WTC11 (cell line): ENCODE results near the gene BRD4. TPM values are rescaled to one million over a fixed set of nuclear protein-coding genes. Genes with fewer than 3 reads are reported as not detected.

ENCODE experiments used
- ATAC-seq: fragments of 200-7000 bp; cut with Tn5 transposase; 2 replicates; pipeline ENCODE4 v1.10.0; 2021; ENCODE audit warnings: mild to moderate bottlenecking, moderate library complexity
- CTCF ChIA-PET: fragments of 300-600 bp; sonication (Branson Sonifier 250); formaldehyde crosslinking; loops from one replicate; lab custom pipeline; 2021; ENCODE audit warnings: antibody characterized with exemption; lab: Charles Lee
- POLR2A ChIA-PET: fragments of 350-600 bp; sonication (Branson Sonifier 250); formaldehyde crosslinking; loops from one replicate; lab custom pipeline; 2021; ENCODE audit warnings: antibody characterized with exemption; lab: Charles Lee
- DNase-seq: peaks from one replicate; pipeline ENCODE4 v3.0.0; 2021; ENCODE audit warnings: low spot score
- H3K27ac Mint-ChIP-seq: 2 replicates; pipeline ENCODE4 v1.8.0; 2021; ENCODE audit warnings: mixed read lengths
- H3K27me3 Mint-ChIP-seq: 2 replicates; pipeline ENCODE4 v1.8.0; 2021; ENCODE audit warnings: low read depth, mild to moderate bottlenecking, moderate library complexity, mixed read lengths
- H3K36me3 Mint-ChIP-seq: 2 replicates; pipeline ENCODE4 v1.8.0; 2021; ENCODE audit warnings: mixed read lengths
- H3K4me1 Mint-ChIP-seq: 2 replicates; pipeline ENCODE4 v1.8.0; 2022; ENCODE audit warnings: mixed read lengths
- H3K4me3 Mint-ChIP-seq: 2 replicates; pipeline ENCODE4 v1.8.0; 2021; ENCODE audit warnings: mild to moderate bottlenecking, moderate library complexity, mixed read lengths
- H3K9me3 Mint-ChIP-seq: 2 replicates; pipeline ENCODE4 v1.8.0; 2021; ENCODE audit warnings: mixed read lengths
- AFF4 ChIP-seq: sonication (generic); formaldehyde crosslinking; IDR thresholded peaks from 2 replicates; pipeline ENCODE4 v1.8.1; 2023; ENCODE audit warnings: mild to moderate bottlenecking, missing genetic modification reagents, borderline replicate concordance
- FOXJ3 ChIP-seq: sonication (generic); formaldehyde crosslinking; IDR thresholded peaks from 2 replicates; pipeline ENCODE4 v1.9.0; 2021; ENCODE audit warnings: missing genetic modification reagents, mild to moderate bottlenecking, borderline replicate concordance
- FOXK1 ChIP-seq: sonication (generic); formaldehyde crosslinking; IDR thresholded peaks from 2 replicates; pipeline ENCODE4 v1.8.0; 2022; ENCODE audit warnings: mild to moderate bottlenecking, moderate library complexity, missing genetic modification reagents
- FOXP1 ChIP-seq: sonication (generic); formaldehyde crosslinking; IDR thresholded peaks from 2 replicates; pipeline ENCODE4 v1.8.0; 2022; ENCODE audit warnings: missing genetic modification reagents, mild to moderate bottlenecking, moderate library complexity, borderline replicate concordance
- HMGXB4 ChIP-seq: sonication (generic); formaldehyde crosslinking; IDR thresholded peaks from 2 replicates; pipeline ENCODE4 v1.8.1; 2023; ENCODE audit warnings: mild to moderate bottlenecking, moderate library complexity, missing genetic modification reagents
- NFE2L1 ChIP-seq: sonication (generic); formaldehyde crosslinking; IDR thresholded peaks from 2 replicates; pipeline ENCODE4 v1.8.1; 2023; ENCODE audit warnings: missing genetic modification reagents
- OVOL2 ChIP-seq: fragments of 250-450 bp; sonication (Bioruptor Pico); IDR thresholded peaks from 2 replicates; pipeline ENCODE4 v1.9.0; 2021; ENCODE audit warnings: mild to moderate bottlenecking, borderline replicate concordance
- PRRX2 ChIP-seq: fragments of 250-450 bp; sonication (Bioruptor Pico); IDR thresholded peaks from 2 replicates; pipeline ENCODE4 v1.8.0; 2021; ENCODE audit warnings: mild to moderate bottlenecking
- TCF7 ChIP-seq: sonication (generic); formaldehyde crosslinking; IDR thresholded peaks from 2 replicates; pipeline ENCODE4 v1.8.0; 2022; ENCODE audit warnings: mild to moderate bottlenecking, low read depth, missing genetic modification reagents, moderate library complexity
- TEAD4 ChIP-seq: sonication (generic); formaldehyde crosslinking; IDR thresholded peaks from 2 replicates; pipeline ENCODE4 v1.8.0; 2022; ENCODE audit warnings: mild to moderate bottlenecking, missing genetic modification reagents
- TP53 ChIP-seq: sonication (generic); formaldehyde crosslinking; IDR thresholded peaks from 2 replicates; pipeline ENCODE4 v1.8.1; 2023; ENCODE audit warnings: mild to moderate bottlenecking, missing genetic modification reagents
- ZSCAN18 ChIP-seq: fragments of 250-450 bp; sonication (Bioruptor Pico); IDR thresholded peaks from 2 replicates; pipeline ENCODE4 v2.1.2; 2022; ENCODE audit warnings: mild to moderate bottlenecking, moderate library complexity
- total RNA-seq: library from RNA; stranded (reverse); gene quantifications from 3 replicates; pipeline ENCODE4 v1.2.3, GENCODE V29; 2021
- TF ChIP-seq, protein P1 (sequence below): sonication (generic); formaldehyde crosslinking; IDR thresholded peaks from 2 replicates; pipeline ENCODE4 v1.8.1; 2022; ENCODE audit warnings: mild to moderate bottlenecking, missing genetic modification reagents, moderate library complexity, borderline replicate concordance
- TF ChIP-seq, protein P2 (sequence below): sonication (generic); formaldehyde crosslinking; IDR thresholded peaks from 2 replicates; pipeline ENCODE4 v1.8.1; 2022; ENCODE audit warnings: missing genetic modification reagents, borderline replicate concordance
- TF ChIP-seq, protein P3 (sequence below): sonication (generic); formaldehyde crosslinking; IDR thresholded peaks from 2 replicates; pipeline ENCODE4 v1.8.0; 2022; ENCODE audit warnings: mild to moderate bottlenecking, missing genetic modification reagents
- TF ChIP-seq, protein P4 (sequence below): sonication (generic); formaldehyde crosslinking; conservative IDR thresholded peaks from 2 replicates; pipeline ENCODE4 v1.8.1; 2022; ENCODE audit warnings: mild to moderate bottlenecking, missing genetic modification reagents

Gene BRD4
- total RNA-seq, 1 experiment from 2014 or later: 128 TPM

DNA sequence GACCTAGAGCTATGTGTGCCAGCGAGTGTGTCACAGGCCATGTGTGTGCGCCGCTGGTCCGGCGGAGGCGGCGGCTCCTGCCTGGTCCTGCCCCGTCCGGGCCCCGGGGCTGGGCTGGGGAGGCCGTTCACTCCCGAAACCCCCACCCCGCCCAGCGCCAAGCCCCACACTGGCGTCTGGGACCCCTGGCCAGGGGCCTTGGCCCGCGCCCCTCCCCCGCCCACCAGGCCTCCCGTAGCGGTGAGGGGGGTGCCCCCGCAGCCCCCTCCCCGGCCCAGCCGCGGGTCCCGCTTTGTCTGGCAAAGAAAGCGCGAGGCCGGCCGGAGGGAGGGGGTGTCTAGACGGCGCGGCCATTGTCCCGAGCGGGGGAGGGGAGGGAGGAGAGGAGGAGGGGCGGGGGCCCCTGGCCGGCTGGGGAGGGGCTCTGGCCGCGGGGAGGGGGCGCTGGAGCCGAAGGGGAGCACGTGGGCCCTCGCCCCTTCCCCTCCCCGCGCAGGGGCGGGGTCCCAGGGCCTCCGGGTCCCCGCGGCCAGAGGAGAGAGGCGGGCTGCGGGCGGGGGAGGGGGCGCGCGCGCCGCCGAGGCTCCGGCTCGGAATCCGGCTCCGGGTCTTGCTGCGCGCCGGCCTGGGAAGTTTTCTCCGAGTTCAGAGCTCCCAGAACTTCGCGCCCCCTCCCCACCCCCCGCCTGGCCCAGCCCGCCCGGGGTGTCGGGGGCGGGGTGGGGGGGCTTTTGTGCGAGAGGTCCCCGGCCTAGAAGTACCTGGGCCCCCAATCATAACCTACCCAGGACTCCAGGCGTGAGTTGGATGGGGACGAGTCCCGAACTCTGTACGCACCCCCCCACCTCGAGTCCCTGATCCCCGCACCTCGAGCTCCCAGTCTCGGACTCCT, 132.4 kb downstream of the BRD4 start (continued):
- TF ChIP-seq ZSCAN18 (CRISPR knock-in tag): no peak

DNA sequence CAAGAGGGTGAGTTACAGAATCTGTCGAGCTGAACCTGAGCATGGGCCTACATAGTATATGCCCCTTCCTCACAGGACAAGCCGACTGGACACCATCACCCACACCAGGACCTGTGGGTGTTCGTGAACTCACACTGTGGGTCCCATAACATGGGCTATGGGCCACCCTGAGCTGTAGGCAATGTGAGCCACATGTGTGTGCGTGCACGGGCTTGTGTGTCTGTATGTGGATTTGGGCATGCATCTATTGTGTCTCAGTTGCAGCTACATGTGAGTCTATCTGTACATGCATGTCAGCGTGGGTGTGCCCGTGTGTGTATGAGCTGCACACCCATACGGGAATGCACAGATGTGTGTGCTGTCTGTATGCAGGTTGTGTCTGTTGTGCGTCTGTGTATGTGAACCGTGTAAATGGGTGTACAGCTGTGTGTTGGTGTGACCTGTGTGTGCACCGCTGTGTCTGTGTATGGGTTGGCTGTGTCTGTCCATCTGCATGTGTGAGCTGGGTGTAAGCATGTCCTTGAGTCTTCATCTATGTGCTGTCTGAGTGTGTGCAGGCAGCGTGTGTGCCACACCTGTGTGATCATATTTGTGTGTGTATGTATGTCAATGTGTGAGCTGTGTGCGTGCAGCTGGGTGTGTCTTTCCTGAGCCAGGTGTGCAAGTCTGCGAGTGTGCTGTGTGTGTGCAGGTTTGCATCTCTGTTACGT, 133.2 kb downstream of the BRD4 start:
- DNase-seq (no peak), ATAC-seq (no peak)
- Mint-ChIP-seq H3K36me3 (peaks cover 13% of the 10 kb centered on the region), H3K4me1 (peaks cover 31% of the 10 kb centered on the region), H3K27me3 (peaks cover 6% of the 10 kb centered on the region; the same call in 1 of the 2 replicates), H3K4me3 (peak overlapping the region; percentile 76), H3K9me3 (no peaks in the 10 kb centered on the region), H3K27ac (peak overlapping the region; percentile 93)
- TF ChIP-seq, protein P1, sequence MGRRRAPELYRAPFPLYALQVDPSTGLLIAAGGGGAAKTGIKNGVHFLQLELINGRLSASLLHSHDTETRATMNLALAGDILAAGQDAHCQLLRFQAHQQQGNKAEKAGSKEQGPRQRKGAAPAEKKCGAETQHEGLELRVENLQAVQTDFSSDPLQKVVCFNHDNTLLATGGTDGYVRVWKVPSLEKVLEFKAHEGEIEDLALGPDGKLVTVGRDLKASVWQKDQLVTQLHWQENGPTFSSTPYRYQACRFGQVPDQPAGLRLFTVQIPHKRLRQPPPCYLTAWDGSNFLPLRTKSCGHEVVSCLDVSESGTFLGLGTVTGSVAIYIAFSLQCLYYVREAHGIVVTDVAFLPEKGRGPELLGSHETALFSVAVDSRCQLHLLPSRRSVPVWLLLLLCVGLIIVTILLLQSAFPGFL: no peak
- TF ChIP-seq, protein P2, sequence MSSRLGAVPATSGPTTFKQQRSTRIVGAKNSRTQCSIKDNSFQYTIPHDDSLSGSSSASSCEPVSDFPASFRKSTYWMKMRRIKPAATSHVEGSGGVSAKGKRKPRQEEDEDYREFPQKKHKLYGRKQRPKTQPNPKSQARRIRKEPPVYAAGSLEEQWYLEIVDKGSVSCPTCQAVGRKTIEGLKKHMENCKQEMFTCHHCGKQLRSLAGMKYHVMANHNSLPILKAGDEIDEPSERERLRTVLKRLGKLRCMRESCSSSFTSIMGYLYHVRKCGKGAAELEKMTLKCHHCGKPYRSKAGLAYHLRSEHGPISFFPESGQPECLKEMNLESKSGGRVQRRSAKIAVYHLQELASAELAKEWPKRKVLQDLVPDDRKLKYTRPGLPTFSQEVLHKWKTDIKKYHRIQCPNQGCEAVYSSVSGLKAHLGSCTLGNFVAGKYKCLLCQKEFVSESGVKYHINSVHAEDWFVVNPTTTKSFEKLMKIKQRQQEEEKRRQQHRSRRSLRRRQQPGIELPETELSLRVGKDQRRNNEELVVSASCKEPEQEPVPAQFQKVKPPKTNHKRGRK (CRISPR knock-in tag): no peak
- TF ChIP-seq FOXJ3 (CRISPR knock-in tag) (no peak), TEAD4 (CRISPR knock-in tag) (no peak), TCF7 (CRISPR knock-in tag) (0 out of 2 replicates have a peak, but pooled peaks have one; percentile 42), FOXK1 (CRISPR knock-in tag) (no peak), HMGXB4 (CRISPR knock-in tag) (no peak), FOXP1 (CRISPR knock-in tag) (peak; percentile 51; the same call in 1 of the 2 replicates), AFF4 (CRISPR knock-in tag) (no peak), NFE2L1 (no peak), TP53 (CRISPR knock-in tag) (no peak), PRRX2 (no peak), OVOL2 (CRISPR knock-in tag) (no peak)
- TF ChIP-seq, protein P3, sequence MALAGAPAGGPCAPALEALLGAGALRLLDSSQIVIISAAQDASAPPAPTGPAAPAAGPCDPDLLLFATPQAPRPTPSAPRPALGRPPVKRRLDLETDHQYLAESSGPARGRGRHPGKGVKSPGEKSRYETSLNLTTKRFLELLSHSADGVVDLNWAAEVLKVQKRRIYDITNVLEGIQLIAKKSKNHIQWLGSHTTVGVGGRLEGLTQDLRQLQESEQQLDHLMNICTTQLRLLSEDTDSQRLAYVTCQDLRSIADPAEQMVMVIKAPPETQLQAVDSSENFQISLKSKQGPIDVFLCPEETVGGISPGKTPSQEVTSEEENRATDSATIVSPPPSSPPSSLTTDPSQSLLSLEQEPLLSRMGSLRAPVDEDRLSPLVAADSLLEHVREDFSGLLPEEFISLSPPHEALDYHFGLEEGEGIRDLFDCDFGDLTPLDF: no peak
- TF ChIP-seq, protein P4, sequence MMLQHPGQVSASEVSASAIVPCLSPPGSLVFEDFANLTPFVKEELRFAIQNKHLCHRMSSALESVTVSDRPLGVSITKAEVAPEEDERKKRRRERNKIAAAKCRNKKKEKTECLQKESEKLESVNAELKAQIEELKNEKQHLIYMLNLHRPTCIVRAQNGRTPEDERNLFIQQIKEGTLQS (CRISPR knock-in tag): no peak
- ChIA-PET POLR2A (interaction anchor here (1.0 to 2.0 kb wide), 3 partner anchors 18 to 181 kb away, joined by 3 to 6 read pairs (median 3); no protein-coding TSS in a partner anchor), CTCF (interaction anchor here (1.0 to 2.0 kb wide), 8 partner anchors 18 to 356 kb away, joined by 3 to 25 read pairs (median 5); partner anchors contain the start of gene EPHX3)
